Stimulated activated CD8-positive, alpha-beta memory T cell treated with anti-CD3 and anti-CD28 coated beads, Interleukin-4, amount 100 ng/mL, for 1 hour (primary cell): ENCODE measurements around the gene SYNGR3.
"Not testable (repeated sequence)": the region's sequence is repeated elsewhere in the genome, so short reads cannot be mapped to it uniquely, and the experiment has no call there.

ENCODE experiments used
- DNase-seq, 2 donors: peaks; one replicate each; pipeline ENCODE4 v3.0.0-alpha.2; 2020; ENCODE audit warnings: low read depth in 2 of 2, low spot score in 1 of 2

SYNGR3 gene

GRCh38 chr16:1959269-1960039 is 30.3 kb upstream of the SYNGR3 start, which contains the start of gene NDUFB10:
Gene NDUFB10, plus strand, starts transcription at chr16:1959538. Its CDS starts 87 bp downstream, at chr16:1959625.
- peak; percentile 81 for DNase-seq

GRCh38 chr16:1960665-1961630 is 28.8 kb upstream of the SYNGR3 start:
- no peak for DNase-seq

GRCh38 chr16:1961651-1962067 is 28.1 kb upstream of the SYNGR3 start:
- no peak for DNase-seq

GRCh38 chr16:1962161-1963153 is 27.3 kb upstream of the SYNGR3 start:
- DNase-seq = not testable (repeated sequence)

GRCh38 chr16:1963806-1964505 is 25.8 kb upstream of the SYNGR3 start:
- peak in 1 of 2 donors; percentile 16 for DNase-seq

- DNase-seq = peak; percentile 92 to 95
These were observed 25.0 kb upstream of the SYNGR3 start, which contains the start of gene RPS2 for GRCh38 chr16:1964506-1965395. Gene RPS2, minus strand, starts transcription at chr16:1964826. Its CDS starts 201 bp downstream, at chr16:1964625.

GRCh38 chr16:1965396-1966001 is 24.3 kb upstream of the SYNGR3 start:
- no peak for DNase-seq

GRCh38 chr16:1966460-1966859 is 23.3 kb upstream of the SYNGR3 start, which contains the start of gene RNF151:
Gene RNF151, plus strand, starts transcription at chr16:1966856. Its CDS starts 26 bp downstream, at chr16:1966882.
- no peak for DNase-seq

GRCh38 chr16:1968146-1968953 is 21.4 kb upstream of the SYNGR3 start:
- DNase-seq = no peak

- DNase-seq = peak; percentile 92 to 93
These were observed 17.8 kb upstream of the SYNGR3 start, which contains the start of gene TBL3 for GRCh38 chr16:1971796-1972489. Gene TBL3, plus strand, starts transcription at chr16:1972053. Its CDS starts 112 bp downstream, at chr16:1972165.

- no peak for DNase-seq
These were observed 17.3 kb upstream of the SYNGR3 start for GRCh38 chr16:1972490-1972877.

- no peak for DNase-seq
These were observed 16.2 kb upstream of the SYNGR3 start for GRCh38 chr16:1973461-1974156.

GRCh38 chr16:1974157-1975070 is 15.4 kb upstream of the SYNGR3 start:
- DNase-seq = no peak

GRCh38 chr16:1975432-1976215 is 14.1 kb upstream of the SYNGR3 start:
- DNase-seq = no peak

- DNase-seq = no peak
These were observed 13.6 kb upstream of the SYNGR3 start for GRCh38 chr16:1976216-1976520.
